HG03354 (cell line): ENCODE data around the gene ESRP2.
A peak's percentile ranks its signal among the peaks of the same experiment; 100 is the strongest.

Experiments used
- ATAC-seq: cut with Tn5 transposase; IDR thresholded peaks from one replicate; pipeline ENCODE4 v1.9.1; 2021; ENCODE audit warnings: mild to moderate bottlenecking; ENCODE audit not compliant: unreplicated experiment, poor library complexity, severe bottlenecking

ESRP2 gene

DNA sequence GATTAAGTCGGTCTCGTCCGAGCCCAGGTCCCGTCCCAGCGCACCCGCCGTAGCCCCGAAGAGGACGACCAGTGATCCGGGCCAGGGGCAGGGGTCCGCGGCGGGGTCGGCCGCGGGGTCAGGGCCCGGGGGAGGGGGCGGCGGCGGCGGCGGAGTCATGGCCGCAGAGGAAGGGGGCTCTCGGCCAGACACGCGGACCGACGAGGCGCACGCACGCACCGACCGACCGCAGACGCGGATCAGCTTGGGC, at the start of gene ESRP2:
Gene ESRP2 (minus strand): TSS at position 241 of the 250 bp plus-strand sequence. CDS start 82 bp downstream, at position 159.
- ATAC-seq = no peak

DNA sequence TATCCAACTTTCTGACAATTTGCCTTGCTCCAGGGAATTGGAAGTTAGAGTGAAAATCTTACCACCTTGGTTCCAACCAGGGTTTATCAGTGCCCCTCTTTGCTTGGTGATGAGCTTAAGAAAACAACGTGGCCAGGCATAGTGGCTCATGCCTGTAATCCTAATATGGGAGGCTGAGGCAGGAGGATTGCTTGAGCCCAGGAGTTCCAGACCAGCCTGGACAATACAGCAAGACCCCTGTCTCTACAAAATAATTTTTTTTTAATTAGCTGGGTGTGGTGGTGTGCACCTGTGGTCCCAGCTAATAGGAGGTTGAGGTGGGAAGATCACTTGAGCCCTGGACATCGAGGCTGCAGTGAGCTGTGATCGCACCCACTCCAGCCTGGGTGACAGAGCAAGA, 49.8 kb upstream of the ESRP2 start:
- ATAC-seq = no peak

DNA sequence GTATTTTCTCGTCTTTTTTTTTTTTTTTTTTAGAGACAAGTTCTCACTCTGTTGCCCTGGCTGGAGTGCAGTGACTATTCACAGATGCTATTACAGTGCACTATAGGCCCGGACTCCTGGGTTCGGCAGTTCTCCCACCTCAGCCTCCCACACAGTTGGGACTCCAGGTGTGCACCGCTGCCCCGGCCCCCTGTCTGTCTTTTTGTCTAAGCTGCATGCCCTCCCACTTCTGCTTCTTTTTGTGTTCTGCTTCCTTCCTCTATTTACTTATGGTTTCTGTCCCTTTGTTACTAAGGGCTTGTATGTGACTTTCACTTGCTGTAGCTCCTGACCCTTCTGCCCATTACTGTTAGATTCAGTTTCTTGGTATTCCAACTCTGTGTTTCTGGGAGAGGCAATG, 48.9 kb upstream of the ESRP2 start:
- peak; percentile 59 for ATAC-seq

- ATAC-seq = peak; percentile 51
Measured at GRCh38 chr16:68283801-68284598, 48.1 kb upstream of the ESRP2 start.

DNA sequence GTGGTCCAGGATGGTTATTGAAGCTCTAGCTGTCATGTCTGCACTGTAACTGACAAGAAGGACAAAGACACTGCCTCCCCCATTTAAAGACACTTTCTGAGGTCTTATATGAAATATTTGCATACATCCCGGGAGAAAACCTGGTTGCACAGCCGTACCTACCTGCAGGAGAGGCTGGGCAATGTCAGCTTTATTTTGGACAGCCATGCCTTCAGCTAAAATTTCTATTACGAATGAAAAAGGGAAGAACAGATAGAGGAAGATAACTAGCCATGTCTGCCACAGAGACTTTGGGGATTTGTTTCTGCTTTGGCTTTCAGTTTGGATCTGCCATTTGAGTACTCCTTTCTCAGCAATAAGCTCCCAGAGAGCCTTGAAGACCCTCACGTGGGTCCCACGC, 47.4 kb upstream of the ESRP2 start:
- no peak for ATAC-seq

- no peak for ATAC-seq
Measured at GRCh38 chr16:68282064-68282452, 46.1 kb upstream of the ESRP2 start.

- ATAC-seq = no peak
Measured at GRCh38 chr16:68281368-68282063, 45.6 kb upstream of the ESRP2 start.

GRCh38 chr16:68279726-68280558, 44.0 kb upstream of the ESRP2 start:
- no peak for ATAC-seq

GRCh38 chr16:68276223-68276622, 40.3 kb upstream of the ESRP2 start:
- ATAC-seq = no peak

DNA sequence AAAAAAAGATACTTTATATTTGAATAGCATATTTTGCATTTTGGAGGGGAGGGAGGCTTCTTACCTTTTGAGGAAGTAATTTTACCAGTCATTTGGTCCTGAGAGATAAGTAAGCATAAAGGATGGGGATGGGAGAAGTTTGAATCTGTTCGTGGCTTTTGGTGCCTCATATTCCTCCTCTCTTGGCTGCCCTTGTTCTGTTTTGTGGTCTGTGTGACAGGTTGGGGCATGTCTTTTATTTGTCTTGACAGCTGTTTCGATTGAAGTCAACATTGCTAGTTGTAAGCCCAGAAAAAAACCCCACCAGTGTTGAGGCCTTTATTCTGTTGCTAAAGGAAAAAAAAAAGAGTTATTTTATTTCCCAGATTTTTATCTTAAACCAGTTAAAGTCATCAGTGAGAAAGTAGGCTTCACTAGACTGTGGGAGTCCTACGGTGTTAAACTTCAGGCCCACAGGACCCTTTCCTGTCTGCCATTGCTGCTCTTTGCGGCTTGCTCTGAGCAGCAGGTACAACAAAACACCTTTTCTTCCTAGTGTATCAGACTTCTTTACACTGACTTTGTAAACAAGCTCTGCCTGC, 39.8 kb upstream of the ESRP2 start:
- peak; percentile 53 for ATAC-seq

- no peak for ATAC-seq
Measured at GRCh38 chr16:68274441-68274840, 38.5 kb upstream of the ESRP2 start.

GRCh38 chr16:68273896-68274295, 38.0 kb upstream of the ESRP2 start:
- ATAC-seq = no peak

DNA sequence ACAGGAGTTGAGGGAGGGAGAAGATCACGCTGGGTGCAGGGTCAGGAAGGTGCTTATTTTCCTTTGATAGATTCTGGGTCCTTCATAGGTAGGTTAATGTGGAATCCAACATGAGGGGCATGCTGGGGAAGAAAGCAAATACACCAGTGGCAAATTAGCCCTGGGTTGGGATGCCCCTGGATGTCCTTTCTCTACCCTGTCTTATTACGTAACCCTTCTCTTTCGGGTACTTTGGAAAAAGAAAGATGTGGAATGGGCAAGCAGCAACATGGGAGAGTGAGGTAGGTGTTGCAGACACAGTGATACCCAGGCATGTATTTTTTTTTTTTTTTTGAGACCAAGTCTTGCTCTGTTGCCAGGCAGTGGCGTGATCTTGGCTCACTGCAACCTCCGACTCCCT, 37.5 kb upstream of the ESRP2 start:
- ATAC-seq = no peak

GRCh38 chr16:68272507-68273209, 36.7 kb upstream of the ESRP2 start:
- ATAC-seq = no peak

DNA sequence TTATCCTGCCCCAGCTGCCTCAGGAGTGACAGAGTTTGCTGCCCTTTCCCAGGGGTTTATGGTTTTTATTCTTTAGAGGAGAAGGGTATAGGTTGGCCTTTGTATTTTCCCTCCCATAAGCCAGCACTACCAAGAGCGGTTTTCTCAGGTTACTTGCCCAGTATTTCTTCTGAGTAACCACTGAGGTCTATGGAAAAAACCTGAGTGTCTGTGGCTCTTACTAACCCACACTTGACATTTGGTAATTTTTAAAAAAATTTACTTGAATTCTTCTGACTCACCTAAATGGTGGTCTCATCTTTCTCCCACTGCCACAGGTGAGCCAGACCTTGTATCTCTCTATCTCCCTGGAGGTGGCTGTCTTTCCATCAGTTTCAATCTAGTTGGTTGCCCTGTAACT, 34.4 kb upstream of the ESRP2 start:
- ATAC-seq = no peak

DNA sequence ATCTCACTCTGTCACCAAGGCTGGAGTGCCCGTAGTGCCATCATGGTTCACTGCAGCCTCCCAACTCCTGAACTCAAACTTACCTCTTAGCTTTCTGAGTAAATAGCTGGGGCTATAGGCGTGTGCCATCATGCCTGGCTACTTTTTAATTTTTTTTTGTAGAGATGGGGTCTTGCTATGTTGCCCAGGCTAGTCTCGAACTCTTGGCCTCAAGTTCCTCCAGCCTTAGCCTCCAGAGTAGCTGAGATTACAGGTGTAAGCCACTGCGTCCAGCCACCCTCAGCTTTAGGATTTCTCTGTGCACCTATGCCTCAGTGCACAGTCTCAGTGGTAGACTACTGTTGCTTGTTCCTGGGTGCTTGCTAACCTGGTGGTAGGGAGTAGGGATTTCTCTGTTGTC, 33.9 kb upstream of the ESRP2 start:
- ATAC-seq = no peak

DNA sequence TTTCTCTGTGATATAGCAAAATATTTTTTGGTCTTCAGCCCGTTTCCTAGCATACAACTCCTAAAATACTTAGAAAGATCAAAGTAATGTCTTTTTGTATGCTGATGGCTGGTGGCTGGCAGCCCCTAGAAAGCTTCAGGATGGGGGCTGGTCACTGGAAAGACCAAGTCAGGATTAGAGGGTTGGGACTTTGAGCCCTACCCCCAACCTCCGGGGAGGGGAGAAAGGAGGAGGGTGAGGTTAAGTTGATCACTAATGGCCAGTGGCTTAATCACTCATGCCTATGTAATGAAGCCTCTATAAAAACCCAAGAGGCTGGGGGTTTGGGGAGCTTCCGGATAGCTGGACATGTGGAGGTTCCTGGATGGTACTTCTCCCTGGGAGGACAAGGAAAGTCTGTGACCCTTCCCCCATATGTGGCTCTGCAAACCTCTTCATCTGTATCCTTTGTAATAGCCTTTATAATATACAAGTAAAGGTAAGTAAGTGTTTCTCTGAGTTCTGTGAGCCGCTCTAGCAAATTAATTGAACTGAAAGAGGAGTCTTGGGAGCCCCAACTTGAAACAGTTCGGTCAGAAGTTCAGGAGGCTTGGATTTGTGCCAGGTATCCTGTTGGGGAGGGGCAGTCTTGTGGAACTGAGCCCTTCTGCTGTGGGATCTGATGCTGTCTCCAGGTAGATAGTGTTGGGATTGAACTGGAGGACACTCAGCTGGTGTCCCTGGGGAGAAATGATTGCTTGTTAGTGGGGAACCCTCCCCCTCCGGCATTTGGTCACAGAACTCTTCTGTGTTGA, 31.9 kb upstream of the ESRP2 start:
- no peak for ATAC-seq

GRCh38 chr16:68265078-68265920, 29.4 kb upstream of the ESRP2 start:
- ATAC-seq = no peak
